Spleen (tissue), 11 donors: ENCODE measurements around the gene ATP4B. TPM values are rescaled to one million over a fixed set of nuclear protein-coding genes. Genes with fewer than 3 reads are reported as not detected.

ENCODE experiments used
- DNase-seq: peaks from one replicate; pipeline ENCODE4 v3.0.0-alpha.2; 2020
- H3K27ac ChIP-seq, 8 donors: fragments of 200-600 bp; sonication (generic) in 7 of 8; 1 replicate in 4 of 8; 2 replicates in 4 of 8; pipeline versions ENCODE4 v1.5.0 to v1.8.0; 2016 to 2021; ENCODE audit warnings: inconsistent platforms in 4 of 8, mild to moderate bottlenecking in 4 of 8, moderate library complexity in 1 of 8
- H3K27me3 ChIP-seq, 7 donors: fragments of 200-600 bp; sonication (generic) in 6 of 7; replicated peaks in 1 of 7; 1 replicate in 4 of 7; 2 replicates in 3 of 7; pipeline versions ENCODE4 v1.5.0 to v1.8.0; 2016 to 2021; ENCODE audit warnings: inconsistent platforms in 3 of 7, mild to moderate bottlenecking in 1 of 7
- H3K36me3 ChIP-seq, 6 donors: fragments of 200-600 bp; sonication (generic) in 5 of 6; 1 replicate in 4 of 6; 2 replicates in 2 of 6; pipeline versions ENCODE4 v1.5.0 to v1.8.0; 2016 to 2021; ENCODE audit warnings: inconsistent platforms in 2 of 6
- H3K4me1 ChIP-seq, 6 donors: fragments of 200-600 bp; sonication (generic) in 5 of 6; 1 replicate in 3 of 6; 2 replicates in 3 of 6; pipeline versions ENCODE4 v1.5.0 to v1.8.0; 2016 to 2021; ENCODE audit warnings: inconsistent platforms in 3 of 6
- H3K4me3 ChIP-seq, 8 donors: fragments of 200-600 bp; sonication (generic) in 7 of 8; 1 replicate in 4 of 8; 2 replicates in 4 of 8; pipeline versions ENCODE4 v1.5.0 to v1.8.0; 2016 to 2021; ENCODE audit warnings: inconsistent platforms in 4 of 8, mild to moderate bottlenecking in 4 of 8, moderate library complexity in 2 of 8
- H3K9me3 ChIP-seq, 8 donors: fragments of 200-600 bp; sonication (generic) in 7 of 8; 1 replicate in 4 of 8; 2 replicates in 4 of 8; pipeline versions ENCODE4 v1.5.0 to v1.8.0; 2016 to 2021; ENCODE audit warnings: inconsistent platforms in 4 of 8
- CTCF ChIP-seq, 11 experiments: fragments of 200-600 bp in 7 of 11; fragments of 450-650 bp in 4 of 11; sonication (generic) in 4 of 11; IDR thresholded peaks in 8 of 11; conservative IDR thresholded peaks in 3 of 11; 1 replicate in 7 of 11; 2 replicates in 4 of 11; pipeline versions ENCODE4 v1.4.0 to v1.8.0; 2016 to 2021; ENCODE audit warnings: antibody characterized with exemption in 11 of 11, inconsistent platforms in 4 of 11, mild to moderate bottlenecking in 1 of 11
- POLR2A ChIP-seq, 3 donors: fragments of 450-650 bp; IDR thresholded peaks; one replicate each; pipeline ENCODE4 v1.5.1; 2017; ENCODE audit warnings: antibody characterized with exemption in 3 of 3, mild to moderate bottlenecking in 1 of 3
- POLR2AphosphoS5 ChIP-seq, 3 donors: sonication (generic); formaldehyde crosslinking; IDR thresholded peaks; one replicate each; pipeline ENCODE4 v1.5.1; 2017; ENCODE audit warnings: antibody characterized with exemption in 3 of 3
- WGBS, 5 donors: extraction: QIAGEN DNeasy Blood & Tissue Kit in 3 of 5; methylation state at CpG; one replicate each; pipeline versions ENCODE4 v1.1.5 to v1.1.7; 2013 to 2018; 5-methylcytosine and 5-hydroxymethylcytosine counted together
- intact Hi-C: fragments of 100-400 bp; cut with DNase I; formaldehyde crosslinking; loops from one replicate; pipeline ENCODE4 v1.15.0; 2023; ENCODE audit warnings: low total_unique reads
- polyA plus RNA-seq, 3 donors: library from polyadenylated mRNA; stranded (reverse); fragments of 200-250 nt; gene quantifications; one replicate each; pipeline ENCODE4 v1.2.1, GENCODE V29; 2013
- total RNA-seq, 7 donors: library from RNA; depleted of rRNA in 3 of 7; stranded (reverse); fragments of >200 nt in 3 of 7; fragmentation: NEBNext Ultra II Directional in 4 of 7; extraction: Animal tissue kit (Norgen Biotek cat#: 25700) in 4 of 7; gene quantifications; one replicate each; pipeline versions ENCODE4 v1.1.0 to v1.2.1, GENCODE V29; 2016 to 2021
- donor health status: healthy with polysubstance abuse.
- donor health status: DM: no; HTN: no; CAD: no; lungs with moderate emphysema.
- donor health status: DM: no; HTN: no; CAD: no.
- donor health status: Bipolar disorder and iron deficiency.
- donor health status: healthy.
- donor health status: DM: no; HTN: no; CAD: no.
- donor health status: DM: yes; HTN: yes; CAD: no.

The ATP4B gene
- total and polyA plus RNA-seq, 10 donors, result 0.09 to 0.46 (median 0.23) TPM; not detected in 4

- intact Hi-C loops, result no loop called here
- Histone ChIP-seq H3K9me3 (no peaks in the 10 kb centered on the region), H3K27ac (peak overlapping the region in 7 of 8 donors; percentile 48 to 89 (median 84)), H3K4me3 (peak overlapping the region in 1 of 8 donors; percentile 51), H3K36me3 (peaks cover 0 to 86% (median 20%) of the 10 kb centered on the region in 6 donors), H3K4me1 (peaks cover 0 to 66% (median 23%) of the 10 kb centered on the region in 6 donors), H3K27me3 (no peaks in the 10 kb centered on the region)
- TF ChIP-seq POLR2A (IDR thresholded peaks at IDR 0.05), result no peak
- TF ChIP-seq POLR2AphosphoS5 (IDR thresholded peaks at IDR 0.05), result no peak
- no peak for TF ChIP-seq CTCF (IDR thresholded peaks at IDR 0.05 in 8 of 11, conservative IDR thresholded peaks at IDR 0.05 in 3 of 11)
- no peak for DNase-seq
- 62 to 89% (median 75%) methylated on average over 14 to 25 of the region's 25 CpGs for WGBS, 5 donors
Observed at GRCh38 chr13:113607889-113608635, 49.9 kb downstream of the ATP4B start.

GRCh38 chr13:113607056-113607888, 50.7 kb downstream of the ATP4B start:
- H3K27ac ChIP-seq, result peak overlapping the region in 7 of 8 donors; percentile 48 to 89 (median 84)
- H3K27me3 ChIP-seq, result no peaks in the 10 kb centered on the region
- peaks cover 0 to 78% (median 17%) of the 10 kb centered on the region in 6 donors for H3K36me3 ChIP-seq
- 55 to 80% (median 70%) methylated on average over 17 to 28 of the region's 28 CpGs for WGBS, 5 donors
- no peaks in the 10 kb centered on the region for H3K9me3 ChIP-seq
- peak; percentile 91 for DNase-seq
- H3K4me3 ChIP-seq, result peak overlapping the region in 2 of 8 donors; percentile 4 to 51
- intact Hi-C loops, result no loop called here
- peaks cover 0 to 65% (median 23%) of the 10 kb centered on the region in 6 donors for H3K4me1 ChIP-seq
- TF ChIP-seq CTCF (IDR thresholded peaks at IDR 0.05 in 8 of 11, conservative IDR thresholded peaks at IDR 0.05 in 3 of 11) (peak in 2 of 11 experiments; percentile 11 to 18), POLR2AphosphoS5 (IDR thresholded peaks at IDR 0.05) (peak; percentile 5 to 84 (median 24)), POLR2A (IDR thresholded peaks at IDR 0.05) (no peak)

- H3K4me1 ChIP-seq, result peaks cover 0 to 52% (median 21%) of the 10 kb centered on the region in 6 donors
- peak overlapping the region in 1 of 8 donors; percentile 51 for H3K4me3 ChIP-seq
- H3K9me3 ChIP-seq, result no peaks in the 10 kb centered on the region
- H3K36me3 ChIP-seq, result peaks cover 0 to 71% (median 4%) of the 10 kb centered on the region in 6 donors
- 94 to 98% (median 97%) methylated on average over 28 to 34 of the region's 34 CpGs for whole genome bisulfite sequencing, 5 donors
- DNase-seq, result no peak
- intact Hi-C loops, result no loop called here
- H3K27ac ChIP-seq, result peak overlapping the region in 5 of 8 donors; percentile 69 to 89 (median 84)
- TF ChIP-seq POLR2A (IDR thresholded peaks at IDR 0.05) (no peak), CTCF (IDR thresholded peaks at IDR 0.05 in 8 of 11, conservative IDR thresholded peaks at IDR 0.05 in 3 of 11) (no peak), POLR2AphosphoS5 (IDR thresholded peaks at IDR 0.05) (no peak)
- no peaks in the 10 kb centered on the region for H3K27me3 ChIP-seq
Observed at GRCh38 chr13:113605866-113606438, 52.0 kb downstream of the ATP4B start.
